Adrenal gland (tissue), 5 donors: ENCODE measurements around the gene ST6GALNAC6.

ENCODE experiments used
- CTCF ChIP-seq, 6 experiments: fragments of 450-650 bp in 4 of 6; fragments of 200-600 bp in 2 of 6; sonication (generic) in 1 of 6; IDR thresholded peaks; 1 replicate in 5 of 6; 2 replicates in 1 of 6; pipeline versions ENCODE4 v1.5.1 to v1.8.0; 2016 to 2021; ENCODE audit warnings: antibody characterized with exemption in 6 of 6, mild to moderate bottlenecking in 2 of 6, moderate library complexity in 1 of 6
- POLR2A ChIP-seq, 2 donors: fragments of 450-650 bp; IDR thresholded peaks; one replicate each; pipeline ENCODE4 v1.6.1; 2017; ENCODE audit warnings: antibody characterized with exemption in 2 of 2, mild to moderate bottlenecking in 2 of 2, moderate library complexity in 1 of 2
- donor health status: DM: no; HTN: no; CAD: no.

- TF ChIP-seq CTCF (IDR thresholded peaks at IDR 0.05) (no peak), POLR2A (IDR thresholded peaks at IDR 0.05) (no peak)
Observed at GRCh38 chr9:127913682-127914081, 14.3 kb upstream of the ST6GALNAC6 start.
